ENCODE measurements around the gene CEP72. TPM values are rescaled to one million over a fixed set of nuclear protein-coding genes. Genes with fewer than 3 reads are reported as not detected.

Gene CEP72
- total RNA-seq, 1 donor from 2014 or later: 6.8 TPM

GRCh38 chr5:642481-642880 lies 30.3 kb downstream of the CEP72 start:
- FAIRE-seq (no peak), DNase-seq (ENCODE audit: low read depth) (no peak)
- Histone ChIP-seq H3K4me3 (ENCODE audit: low read depth, low read length) (no peak overlapping the region), H3K36me3 (ENCODE audit: control insufficient read depth, insufficient read depth, low read length) (peaks cover 19% of the 10 kb centered on the region), H3K27me3 (ENCODE audit: control insufficient read depth, insufficient read depth, low read length) (no peaks in the 10 kb centered on the region)
- no peak for TF ChIP-seq CTCF (IDR thresholded peaks at IDR 0.05; ENCODE audit: insufficient read depth, low read length, severe bottlenecking)

GRCh38 chr5:643351-643801 lies 31.2 kb downstream of the CEP72 start:
- FAIRE-seq: no peak
- no peak for DNase-seq (ENCODE audit: low read depth)
- TF ChIP-seq CTCF (IDR thresholded peaks at IDR 0.05; ENCODE audit: insufficient read depth, low read length, severe bottlenecking): no peak
- peaks cover 22% of the 10 kb centered on the region for H3K36me3 ChIP-seq (ENCODE audit: control insufficient read depth, insufficient read depth, low read length)
- H3K27me3 ChIP-seq (ENCODE audit: control insufficient read depth, insufficient read depth, low read length): no peaks in the 10 kb centered on the region
- H3K4me3 ChIP-seq (ENCODE audit: low read depth, low read length): no peak overlapping the region

GRCh38 chr5:643811-644271 lies 31.7 kb downstream of the CEP72 start:
- H3K36me3 ChIP-seq (ENCODE audit: control insufficient read depth, insufficient read depth, low read length): peaks cover 20% of the 10 kb centered on the region
- FAIRE-seq (no peak), DNase-seq (ENCODE audit: low read depth) (no peak)
- TF ChIP-seq CTCF (IDR thresholded peaks at IDR 0.05; ENCODE audit: insufficient read depth, low read length, severe bottlenecking): no peak
- no peak overlapping the region for H3K4me3 ChIP-seq (ENCODE audit: low read depth, low read length)
- H3K27me3 ChIP-seq (ENCODE audit: control insufficient read depth, insufficient read depth, low read length): no peaks in the 10 kb centered on the region

GRCh38 chr5:644509-644908 lies 32.4 kb downstream of the CEP72 start:
- Histone ChIP-seq H3K27me3 (ENCODE audit: control insufficient read depth, insufficient read depth, low read length) (no peaks in the 10 kb centered on the region), H3K4me3 (ENCODE audit: low read depth, low read length) (no peak overlapping the region), H3K36me3 (ENCODE audit: control insufficient read depth, insufficient read depth, low read length) (peaks cover 20% of the 10 kb centered on the region)
- TF ChIP-seq CTCF (IDR thresholded peaks at IDR 0.05; ENCODE audit: insufficient read depth, low read length, severe bottlenecking): no peak
- DNase-seq (ENCODE audit: low read depth) (no peak), FAIRE-seq (no peak)

GRCh38 chr5:644971-645370 lies 32.8 kb downstream of the CEP72 start:
- peaks cover 20% of the 10 kb centered on the region for H3K36me3 ChIP-seq (ENCODE audit: control insufficient read depth, insufficient read depth, low read length)
- FAIRE-seq (no peak), DNase-seq (ENCODE audit: low read depth) (no peak)
- H3K27me3 ChIP-seq (ENCODE audit: control insufficient read depth, insufficient read depth, low read length): no peaks in the 10 kb centered on the region
- TF ChIP-seq CTCF (IDR thresholded peaks at IDR 0.05; ENCODE audit: insufficient read depth, low read length, severe bottlenecking): no peak
- H3K4me3 ChIP-seq (ENCODE audit: low read depth, low read length): no peak overlapping the region

- FAIRE-seq: no peak
- no peak for TF ChIP-seq CTCF (IDR thresholded peaks at IDR 0.05; ENCODE audit: insufficient read depth, low read length, severe bottlenecking)
- H3K27me3 ChIP-seq (ENCODE audit: control insufficient read depth, insufficient read depth, low read length): no peaks in the 10 kb centered on the region
- no peak for DNase-seq (ENCODE audit: low read depth)
- no peak overlapping the region for H3K4me3 ChIP-seq (ENCODE audit: low read depth, low read length)
- H3K36me3 ChIP-seq (ENCODE audit: control insufficient read depth, insufficient read depth, low read length): peaks cover 20% of the 10 kb centered on the region
Observed at GRCh38 chr5:645421-645820, 33.3 kb downstream of the CEP72 start.

All from bronchial epithelial cell (primary cell).